ENCODE results near the gene BRD1.

Gene BRD1

GRCh38 chr22:49761836-49762235 is 65.8 kb downstream of the BRD1 start:
- Histone ChIP-seq H3K4me3 (no peak overlapping the region), H3K27ac (no peak overlapping the region)

- no peak overlapping the region for H3K27ac ChIP-seq
- H3K4me3 ChIP-seq: no peak overlapping the region
Measured at GRCh38 chr22:49760630-49761571, 66.8 kb downstream of the BRD1 start.

- H3K27ac ChIP-seq: no peak overlapping the region
- H3K4me3 ChIP-seq: no peak overlapping the region
Measured at GRCh38 chr22:49760280-49760629, 67.4 kb downstream of the BRD1 start.

GRCh38 chr22:49756676-49757075 is 71.0 kb downstream of the BRD1 start:
- H3K27ac ChIP-seq: no peak overlapping the region

GRCh38 chr22:49756201-49756600 is 71.5 kb downstream of the BRD1 start:
- Histone ChIP-seq H3K4me3 (no peak overlapping the region), H3K27ac (no peak overlapping the region)

More at GRCh38 chr22:49756676-49757075, 71.0 kb downstream of the BRD1 start:
- no peak overlapping the region for H3K4me3 ChIP-seq

- H3K27ac ChIP-seq: no peak overlapping the region
Measured at GRCh38 chr22:49755631-49756001, 72.1 kb downstream of the BRD1 start.

GRCh38 chr22:49754696-49755630 is 72.7 kb downstream of the BRD1 start:
- Histone ChIP-seq H3K27ac (no peak overlapping the region), H3K4me3 (no peak overlapping the region)

More at GRCh38 chr22:49755631-49756001, 72.1 kb downstream of the BRD1 start:
- H3K4me3 ChIP-seq: no peak overlapping the region

GRCh38 chr22:49753961-49754695 is 73.5 kb downstream of the BRD1 start:
- Histone ChIP-seq H3K27ac (no peak overlapping the region), H3K4me3 (no peak overlapping the region)

- Histone ChIP-seq H3K4me3 (no peak overlapping the region), H3K27ac (no peak overlapping the region)
Measured at GRCh38 chr22:49753276-49753890, 74.3 kb downstream of the BRD1 start.

- H3K27ac ChIP-seq: no peak overlapping the region
- H3K4me3 ChIP-seq: no peak overlapping the region
Measured at GRCh38 chr22:49752598-49753091, 75.0 kb downstream of the BRD1 start.

GRCh38 chr22:49751966-49752597 is 75.6 kb downstream of the BRD1 start:
- Histone ChIP-seq H3K4me3 (no peak overlapping the region), H3K27ac (no peak overlapping the region)

- Histone ChIP-seq H3K4me3 (no peak overlapping the region), H3K27ac (no peak overlapping the region)
Measured at GRCh38 chr22:49751318-49751965, 76.2 kb downstream of the BRD1 start.

- H3K4me3 ChIP-seq: no peak overlapping the region
Measured at GRCh38 chr22:49749885-49750510, 77.7 kb downstream of the BRD1 start.

GRCh38 chr22:49749227-49749626 is 78.4 kb downstream of the BRD1 start:
- H3K27ac ChIP-seq: no peak overlapping the region
- H3K4me3 ChIP-seq: no peak overlapping the region

More at GRCh38 chr22:49749885-49750510, 77.7 kb downstream of the BRD1 start:
- no peak overlapping the region for H3K27ac ChIP-seq

GRCh38 chr22:49748514-49748913 is 79.2 kb downstream of the BRD1 start:
- H3K4me3 ChIP-seq: no peak overlapping the region

GRCh38 chr22:49747716-49748115 is 80.0 kb downstream of the BRD1 start:
- Histone ChIP-seq H3K27ac (no peak overlapping the region), H3K4me3 (no peak overlapping the region)

More at GRCh38 chr22:49748514-49748913, 79.2 kb downstream of the BRD1 start:
- no peak overlapping the region for H3K27ac ChIP-seq

GRCh38 chr22:49747130-49747529 is 80.5 kb downstream of the BRD1 start:
- H3K27ac ChIP-seq: no peak overlapping the region
- H3K4me3 ChIP-seq: no peak overlapping the region

- H3K27ac ChIP-seq: no peak overlapping the region
- H3K4me3 ChIP-seq: no peak overlapping the region
Measured at GRCh38 chr22:49746065-49746464, 81.6 kb downstream of the BRD1 start.

Measured in skin epidermis (tissue), 12 donors.